T-helper 17 cell (primary cell): ENCODE results near the gene PIK3CA. TPM values are rescaled to one million over a fixed set of nuclear protein-coding genes. Genes with fewer than 3 reads are reported as not detected.

Experiments
- ATAC-seq: fragments of 150-1000 bp; cut with Tn5 transposase; 2 replicates; pipeline ENCODE4 v1.10.0; 2021; ENCODE audit warnings: mild to moderate bottlenecking, moderate library complexity
- DNase-seq, 3 donors: peaks; one replicate each; pipeline versions ENCODE4 v3.0.0 to v3.0.0-alpha.2; 2020 to 2021
- H3K9me3 ChIP-seq: one replicate; pipeline ENCODE4 v1.7.0; 2013; ENCODE audit warnings: low read length, mild to moderate bottlenecking; ENCODE audit not compliant: control insufficient read depth, poor library complexity, severe bottlenecking
- H3K27ac Mint-ChIP-seq: one replicate; pipeline ENCODE4 v1.8.0; 2022; ENCODE audit warnings: mild to moderate bottlenecking, moderate library complexity, mixed read lengths
- H3K27me3 Mint-ChIP-seq: one replicate; pipeline ENCODE4 v1.8.0; 2022; ENCODE audit warnings: mixed read lengths
- H3K36me3 Mint-ChIP-seq: one replicate; pipeline ENCODE4 v1.8.0; 2022; ENCODE audit warnings: low read depth, mixed read lengths
- H3K4me1 Mint-ChIP-seq: one replicate; pipeline ENCODE4 v1.8.0; 2022; ENCODE audit warnings: mild to moderate bottlenecking, mixed read lengths
- H3K4me3 Mint-ChIP-seq: one replicate; pipeline ENCODE4 v1.8.0; 2022; ENCODE audit warnings: mild to moderate bottlenecking, moderate library complexity, mixed read lengths
- total RNA-seq, 4 donors: library from RNA in 2 of 4; stranded (reverse) in 2 of 4; gene quantifications; one replicate each; pipeline ENCODE4 v1.2.3 and lab custom pipeline; 2022 to 2026

Gene PIK3CA
- total RNA-seq, 2 donors from 2014 or later, result 42.4 to 45.4 TPM

DNA sequence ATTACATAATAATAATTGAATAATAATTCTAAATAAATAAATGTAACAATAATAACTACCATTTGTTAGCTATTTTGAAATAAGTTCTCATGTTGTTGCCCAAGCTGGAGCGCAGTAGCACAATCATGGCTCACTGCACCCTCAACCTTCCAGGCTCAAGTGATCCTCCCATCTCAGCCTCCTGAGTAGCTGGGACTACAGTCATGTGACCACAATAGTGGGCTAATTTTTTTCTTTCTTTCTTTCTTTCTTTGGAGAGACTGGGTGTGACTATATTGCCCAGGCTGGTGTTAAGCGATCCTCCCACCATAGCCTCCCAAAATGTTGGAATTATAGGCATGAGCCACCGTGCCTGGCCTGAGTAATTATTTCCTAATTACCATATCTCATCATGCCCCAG is 133.7 kb downstream of the PIK3CA start:
- no peak overlapping the region for H3K27ac Mint-ChIP-seq
- no peaks in the 10 kb centered on the region for H3K36me3 Mint-ChIP-seq
- H3K27me3 Mint-ChIP-seq, result peaks cover 46% of the 10 kb centered on the region
- DNase-seq, result no peak
- H3K4me3 Mint-ChIP-seq, result no peak overlapping the region
- no peaks in the 10 kb centered on the region for H3K4me1 Mint-ChIP-seq
- ATAC-seq, result no peak
- H3K9me3 ChIP-seq, result no peaks in the 10 kb centered on the region

DNA sequence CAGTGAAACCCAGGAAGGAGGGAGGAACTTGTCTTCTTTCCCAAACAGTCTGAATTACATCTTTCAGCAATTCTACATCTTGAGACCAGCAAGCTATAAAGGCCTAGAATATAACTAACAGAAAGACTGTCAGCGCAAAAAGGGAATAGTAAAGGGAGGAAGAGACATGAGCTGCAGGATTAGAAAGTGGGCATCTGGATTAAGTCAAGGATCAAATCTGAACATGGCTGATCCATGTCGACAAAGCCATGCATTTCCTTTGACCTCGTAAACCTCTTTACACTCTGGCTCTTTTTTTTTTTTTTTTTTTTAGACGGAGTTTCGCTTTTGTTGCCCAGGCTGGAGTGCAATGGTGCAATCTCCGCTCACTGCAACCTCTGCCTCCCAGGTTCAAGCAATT is 138.2 kb downstream of the PIK3CA start:
- no peaks in the 10 kb centered on the region for H3K9me3 ChIP-seq
- peaks cover 3% of the 10 kb centered on the region for H3K4me1 Mint-ChIP-seq
- DNase-seq (no peak), ATAC-seq (no peak)
- no peaks in the 10 kb centered on the region for H3K36me3 Mint-ChIP-seq
- H3K27me3 Mint-ChIP-seq, result peaks cover 38% of the 10 kb centered on the region
- H3K4me3 Mint-ChIP-seq, result no peak overlapping the region
- H3K27ac Mint-ChIP-seq, result no peak overlapping the region

DNA sequence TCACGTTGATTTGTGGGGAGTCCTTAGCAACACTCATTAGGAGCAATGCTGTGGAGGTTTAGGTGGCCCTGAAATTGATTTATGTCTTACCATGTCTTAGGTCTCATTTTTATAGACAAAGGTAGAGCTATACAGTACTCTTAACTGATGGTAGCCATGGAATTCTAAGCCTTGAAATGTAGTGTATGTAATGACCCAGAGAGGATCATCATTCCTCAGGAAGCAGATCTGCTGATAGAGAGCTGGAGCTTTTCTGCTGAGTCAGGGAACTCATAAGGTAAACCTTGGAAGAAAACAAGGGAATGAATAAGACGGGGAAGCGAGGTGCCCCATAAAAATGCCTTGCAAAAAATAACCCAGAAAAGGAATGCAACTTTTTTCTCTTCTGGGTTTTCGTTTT is 140.7 kb downstream of the PIK3CA start:
- peaks cover 3% of the 10 kb centered on the region for H3K4me1 Mint-ChIP-seq
- ATAC-seq (no peak), DNase-seq (no peak)
- H3K9me3 ChIP-seq, result no peaks in the 10 kb centered on the region
- H3K36me3 Mint-ChIP-seq, result no peaks in the 10 kb centered on the region
- H3K27me3 Mint-ChIP-seq, result peaks cover 36% of the 10 kb centered on the region
- H3K27ac Mint-ChIP-seq, result no peak overlapping the region
- H3K4me3 Mint-ChIP-seq, result no peak overlapping the region

DNA sequence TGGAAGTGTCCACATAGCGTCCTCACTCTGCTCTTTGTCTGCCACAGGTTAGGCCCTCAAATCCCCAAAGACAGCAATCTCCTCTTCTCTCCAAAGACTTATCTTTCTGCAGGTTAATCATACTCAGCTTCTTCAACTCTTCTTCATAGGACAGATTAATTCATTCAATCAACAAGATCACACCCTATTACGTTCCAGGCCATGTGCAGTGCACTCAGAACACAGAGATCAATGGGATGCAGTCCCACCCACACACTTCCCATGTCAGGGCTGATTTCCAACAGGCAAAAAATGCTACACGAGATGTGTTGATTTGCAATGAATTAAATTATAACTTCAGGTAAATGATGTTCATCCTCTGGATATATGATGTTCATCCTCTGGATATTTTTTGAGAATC is 141.1 kb downstream of the PIK3CA start:
- Mint-ChIP-seq H3K27me3 (peaks cover 31% of the 10 kb centered on the region), H3K4me3 (no peak overlapping the region), H3K27ac (no peak overlapping the region), H3K4me1 (peaks cover 3% of the 10 kb centered on the region), H3K36me3 (no peaks in the 10 kb centered on the region)
- no peak for DNase-seq
- ATAC-seq, result no peak
- no peaks in the 10 kb centered on the region for H3K9me3 ChIP-seq

Other genes starting within 250 kb of the PIK3CA start
- gene ZMAT3, start 76.5 kb upstream of the PIK3CA start, total RNA-seq, result 10 to 100 TPM; 18.1 to 19.0 TPM
- 1 to 10 TPM in 1 of 2 donors, under 1 TPM in 1; 0.57 to 1.0 TPM for gene KCNMB3, start 102.8 kb downstream of the PIK3CA start, total RNA-seq
- gene ZNF639, start 174.7 kb downstream of the PIK3CA start, total RNA-seq, result 10 to 100 TPM; 63.6 to 68.9 TPM
- gene MFN1, start 199.4 kb downstream of the PIK3CA start, total RNA-seq, result 10 to 100 TPM; 27.3 to 32.0 TPM